ENCODE data around the gene HOXB7.

DNA sequence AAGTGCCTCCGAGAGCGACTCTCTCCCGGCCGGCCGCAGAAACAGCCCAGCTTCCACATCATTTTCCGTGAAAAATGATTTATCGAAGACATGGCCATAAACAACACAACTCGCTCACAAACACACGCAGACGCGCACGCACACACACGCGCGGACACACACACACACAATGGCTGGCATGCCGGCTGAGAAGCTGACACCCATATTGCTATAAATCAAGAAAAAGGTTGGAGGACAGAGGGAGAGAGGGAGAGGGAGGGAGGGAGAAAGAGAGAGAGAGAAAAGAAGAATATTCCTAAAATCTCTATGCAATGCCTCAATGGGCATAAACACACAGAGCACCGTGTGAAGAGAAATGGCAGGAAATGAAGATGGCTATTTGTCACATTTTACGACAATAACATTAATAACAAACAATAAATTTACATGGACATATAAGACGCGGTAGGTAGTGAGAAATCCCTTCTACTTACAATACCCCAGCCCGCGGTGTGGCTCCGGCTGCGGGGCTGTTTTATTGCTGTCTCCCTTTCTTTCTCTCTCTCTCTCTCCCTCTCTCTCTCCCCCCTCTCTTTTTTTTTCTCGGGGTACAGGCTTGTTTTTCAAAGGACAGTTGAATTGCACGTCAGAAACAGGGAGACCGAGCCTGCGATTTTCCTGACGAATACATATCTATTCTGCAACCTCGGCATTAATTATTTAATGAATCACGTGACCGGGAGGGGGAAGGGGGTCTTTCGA lies 42.1 kb downstream of the HOXB7 start:
- TF ChIP-seq SP1 (IDR thresholded peaks at IDR 0.05) (no peak), NR2F2 (IDR thresholded peaks at IDR 0.05) (no peak), FOXA1 (IDR thresholded peaks at IDR 0.05) (no peak), TAF1 (conservative IDR thresholded peaks at IDR 0.05) (no peak), JUND (IDR thresholded peaks at IDR 0.05) (no peak), EGR1 (IDR thresholded peaks at IDR 0.05; ENCODE audit: low read depth in 2 of 2) (no peak), YY1 (IDR thresholded peaks at IDR 0.05) (no peak)
- TF ChIP-seq, protein P1, sequence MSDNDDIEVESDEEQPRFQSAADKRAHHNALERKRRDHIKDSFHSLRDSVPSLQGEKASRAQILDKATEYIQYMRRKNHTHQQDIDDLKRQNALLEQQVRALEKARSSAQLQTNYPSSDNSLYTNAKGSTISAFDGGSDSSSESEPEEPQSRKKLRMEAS (IDR thresholded peaks at IDR 0.05): no peak
- TF ChIP-seq, protein P2, sequence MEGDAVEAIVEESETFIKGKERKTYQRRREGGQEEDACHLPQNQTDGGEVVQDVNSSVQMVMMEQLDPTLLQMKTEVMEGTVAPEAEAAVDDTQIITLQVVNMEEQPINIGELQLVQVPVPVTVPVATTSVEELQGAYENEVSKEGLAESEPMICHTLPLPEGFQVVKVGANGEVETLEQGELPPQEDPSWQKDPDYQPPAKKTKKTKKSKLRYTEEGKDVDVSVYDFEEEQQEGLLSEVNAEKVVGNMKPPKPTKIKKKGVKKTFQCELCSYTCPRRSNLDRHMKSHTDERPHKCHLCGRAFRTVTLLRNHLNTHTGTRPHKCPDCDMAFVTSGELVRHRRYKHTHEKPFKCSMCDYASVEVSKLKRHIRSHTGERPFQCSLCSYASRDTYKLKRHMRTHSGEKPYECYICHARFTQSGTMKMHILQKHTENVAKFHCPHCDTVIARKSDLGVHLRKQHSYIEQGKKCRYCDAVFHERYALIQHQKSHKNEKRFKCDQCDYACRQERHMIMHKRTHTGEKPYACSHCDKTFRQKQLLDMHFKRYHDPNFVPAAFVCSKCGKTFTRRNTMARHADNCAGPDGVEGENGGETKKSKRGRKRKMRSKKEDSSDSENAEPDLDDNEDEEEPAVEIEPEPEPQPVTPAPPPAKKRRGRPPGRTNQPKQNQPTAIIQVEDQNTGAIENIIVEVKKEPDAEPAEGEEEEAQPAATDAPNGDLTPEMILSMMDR (IDR thresholded peaks at IDR 0.05; ENCODE audit: low read depth, low read length, missing input control): no peak
- TF ChIP-seq, protein P3, sequence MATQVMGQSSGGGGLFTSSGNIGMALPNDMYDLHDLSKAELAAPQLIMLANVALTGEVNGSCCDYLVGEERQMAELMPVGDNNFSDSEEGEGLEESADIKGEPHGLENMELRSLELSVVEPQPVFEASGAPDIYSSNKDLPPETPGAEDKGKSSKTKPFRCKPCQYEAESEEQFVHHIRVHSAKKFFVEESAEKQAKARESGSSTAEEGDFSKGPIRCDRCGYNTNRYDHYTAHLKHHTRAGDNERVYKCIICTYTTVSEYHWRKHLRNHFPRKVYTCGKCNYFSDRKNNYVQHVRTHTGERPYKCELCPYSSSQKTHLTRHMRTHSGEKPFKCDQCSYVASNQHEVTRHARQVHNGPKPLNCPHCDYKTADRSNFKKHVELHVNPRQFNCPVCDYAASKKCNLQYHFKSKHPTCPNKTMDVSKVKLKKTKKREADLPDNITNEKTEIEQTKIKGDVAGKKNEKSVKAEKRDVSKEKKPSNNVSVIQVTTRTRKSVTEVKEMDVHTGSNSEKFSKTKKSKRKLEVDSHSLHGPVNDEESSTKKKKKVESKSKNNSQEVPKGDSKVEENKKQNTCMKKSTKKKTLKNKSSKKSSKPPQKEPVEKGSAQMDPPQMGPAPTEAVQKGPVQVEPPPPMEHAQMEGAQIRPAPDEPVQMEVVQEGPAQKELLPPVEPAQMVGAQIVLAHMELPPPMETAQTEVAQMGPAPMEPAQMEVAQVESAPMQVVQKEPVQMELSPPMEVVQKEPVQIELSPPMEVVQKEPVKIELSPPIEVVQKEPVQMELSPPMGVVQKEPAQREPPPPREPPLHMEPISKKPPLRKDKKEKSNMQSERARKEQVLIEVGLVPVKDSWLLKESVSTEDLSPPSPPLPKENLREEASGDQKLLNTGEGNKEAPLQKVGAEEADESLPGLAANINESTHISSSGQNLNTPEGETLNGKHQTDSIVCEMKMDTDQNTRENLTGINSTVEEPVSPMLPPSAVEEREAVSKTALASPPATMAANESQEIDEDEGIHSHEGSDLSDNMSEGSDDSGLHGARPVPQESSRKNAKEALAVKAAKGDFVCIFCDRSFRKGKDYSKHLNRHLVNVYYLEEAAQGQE (IDR thresholded peaks at IDR 0.05): no peak
- TF ChIP-seq, protein P4, sequence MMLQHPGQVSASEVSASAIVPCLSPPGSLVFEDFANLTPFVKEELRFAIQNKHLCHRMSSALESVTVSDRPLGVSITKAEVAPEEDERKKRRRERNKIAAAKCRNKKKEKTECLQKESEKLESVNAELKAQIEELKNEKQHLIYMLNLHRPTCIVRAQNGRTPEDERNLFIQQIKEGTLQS (IDR thresholded peaks at IDR 0.05): no peak
- TF ChIP-seq, protein P5, sequence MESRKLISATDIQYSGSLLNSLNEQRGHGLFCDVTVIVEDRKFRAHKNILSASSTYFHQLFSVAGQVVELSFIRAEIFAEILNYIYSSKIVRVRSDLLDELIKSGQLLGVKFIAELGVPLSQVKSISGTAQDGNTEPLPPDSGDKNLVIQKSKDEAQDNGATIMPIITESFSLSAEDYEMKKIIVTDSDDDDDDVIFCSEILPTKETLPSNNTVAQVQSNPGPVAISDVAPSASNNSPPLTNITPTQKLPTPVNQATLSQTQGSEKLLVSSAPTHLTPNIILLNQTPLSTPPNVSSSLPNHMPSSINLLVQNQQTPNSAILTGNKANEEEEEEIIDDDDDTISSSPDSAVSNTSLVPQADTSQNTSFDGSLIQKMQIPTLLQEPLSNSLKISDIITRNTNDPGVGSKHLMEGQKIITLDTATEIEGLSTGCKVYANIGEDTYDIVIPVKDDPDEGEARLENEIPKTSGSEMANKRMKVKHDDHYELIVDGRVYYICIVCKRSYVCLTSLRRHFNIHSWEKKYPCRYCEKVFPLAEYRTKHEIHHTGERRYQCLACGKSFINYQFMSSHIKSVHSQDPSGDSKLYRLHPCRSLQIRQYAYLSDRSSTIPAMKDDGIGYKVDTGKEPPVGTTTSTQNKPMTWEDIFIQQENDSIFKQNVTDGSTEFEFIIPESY (IDR thresholded peaks at IDR 0.05): no peak

Data from liver (tissue), 3 donors.